ENCODE data around the gene TNNI3K. TPM values are rescaled to one million over a fixed set of nuclear protein-coding genes. Genes with fewer than 3 reads are reported as not detected.

TNNI3K gene
- total and polyA plus RNA-seq, 2 of the 8 experiments (the other 6 are each of a cell fraction or from before 2014, with no cell fraction given) = 0.41 to 0.48 TPM

- H4K5ac ChIP-seq (ENCODE audit: insufficient read length, low read depth, low read length) = no peak overlapping the region
- no peak overlapping the region for H2BK20ac ChIP-seq (ENCODE audit: low read length)
- H3K9me3 ChIP-seq (ENCODE audit: insufficient read depth in 2 of 2, low read depth in 1 of 2, low read length in 1 of 2) = no peaks in the 10 kb centered on the region
- H3K4ac ChIP-seq (replicated peaks; ENCODE audit: insufficient read length, low read depth, low read length) = no peak overlapping the region
- H4K20me1 ChIP-seq (replicated peaks in 1 of 2; ENCODE audit: control insufficient read depth in 1 of 2, insufficient read depth in 2 of 2, low read length in 2 of 2) = no peaks in the 10 kb centered on the region
- no peaks in the 10 kb centered on the region for H3K27me3 ChIP-seq (replicated peaks in 1 of 4; ENCODE audit: control insufficient read depth in 3 of 4, extremely low read depth in 1 of 4, insufficient read depth in 3 of 4, low read length in 3 of 4)
- no peak overlapping the region for H4K91ac ChIP-seq (replicated peaks; ENCODE audit: insufficient read length, low read length)
- H3K23me2 ChIP-seq (ENCODE audit: low read depth, low read length) = no peaks in the 10 kb centered on the region
- H3K27ac ChIP-seq (ENCODE audit: low read depth, low read length) = no peak overlapping the region
- H3K4me1 ChIP-seq (replicated peaks in 1 of 4; ENCODE audit: control insufficient read depth in 3 of 4, insufficient read depth in 4 of 4, low read length in 3 of 4) = peaks cover 0 to 8% (median 3%) of the 10 kb centered on the region in 4 experiments; a peak in 4 of 7 replicates
- H3K79me1 ChIP-seq (ENCODE audit: low read depth, low read length) = no peaks in the 10 kb centered on the region
- no peak overlapping the region for H2BK15ac ChIP-seq (ENCODE audit: low read length)
- H3K4me3 ChIP-seq (ENCODE audit: extremely low read depth in 1 of 4, insufficient read depth in 2 of 4, low read depth in 3 of 4, low read length in 4 of 4) = no peak overlapping the region
- H3K14ac ChIP-seq (ENCODE audit: insufficient read length) = no peak overlapping the region
- no peak overlapping the region for H2BK120ac ChIP-seq (replicated peaks; ENCODE audit: low read depth, low read length)
- no peak overlapping the region for H2AK5ac ChIP-seq (ENCODE audit: low read depth, low read length)
- no peak overlapping the region for H2BK12ac ChIP-seq (ENCODE audit: low read depth, low read length)
- CTCF ChIA-PET (ENCODE audit: partially characterized antibody) = interaction anchor here (0.6 kb wide), 1 partner anchor 1099 kb away, joined by 3 read pairs; no protein-coding TSS in a partner anchor
- 92% methylated on average over 6 of the region's 6 CpGs; no CpG with 5 or more reads in 1 of the 2 experiments for WGBS, 2 experiments (ENCODE audit: extremely low coverage in 1 of 2, insufficient coverage in 1 of 2, insufficient read length in 1 of 2, insufficient replicate concordance in 2 of 2, low coverage in 1 of 2, low lambda C conversion rate in 2 of 2, missing lambda C conversion rate in 1 of 2)
- no peak overlapping the region for H3K56ac ChIP-seq (replicated peaks; ENCODE audit: insufficient read length, low read depth, low read length)
- H4K8ac ChIP-seq (ENCODE audit: extremely low read depth, insufficient read depth, low read length) = no peak overlapping the region
- no peak for FAIRE-seq
- H2BK5ac ChIP-seq (ENCODE audit: low read depth, low read length) = no peak overlapping the region
- H3K79me2 ChIP-seq (ENCODE audit: control insufficient read depth in 1 of 2, insufficient read depth in 2 of 2, low read length in 2 of 2) = no peaks in the 10 kb centered on the region
- no peak overlapping the region for H3K4me2 ChIP-seq (ENCODE audit: insufficient read depth in 1 of 2, low read depth in 2 of 2, low read length in 2 of 2)
- H3K18ac ChIP-seq (ENCODE audit: extremely low read depth, low read length) = no peak overlapping the region
- no peak for DNase-seq (ENCODE audit: low read depth in 1 of 2, low spot score in 2 of 2)
- POLR2A ChIA-PET (ENCODE audit: partially characterized antibody) = no interaction called here
- H3K9ac ChIP-seq (replicated peaks in 1 of 4; ENCODE audit: extremely low read depth in 1 of 4, low read depth in 3 of 4, low read length in 3 of 4) = no peak overlapping the region
- H2AFZ ChIP-seq (ENCODE audit: low read length) = no peak overlapping the region
- H3K23ac ChIP-seq (ENCODE audit: insufficient read length) = no peak overlapping the region
- no peaks in the 10 kb centered on the region for H3K36me3 ChIP-seq (ENCODE audit: control insufficient read depth in 2 of 4, insufficient read depth in 4 of 4, low read length in 3 of 4)
- no peak for TF ChIP-seq BACH1 (IDR thresholded peaks at IDR 0.05; ENCODE audit: low read length)
- TF ChIP-seq SUZ12 (IDR thresholded peaks at IDR 0.05; ENCODE audit: low read length) = no peak
- TF ChIP-seq MAX (IDR thresholded peaks at IDR 0.05) = no peak
- TF ChIP-seq RXRA (IDR thresholded peaks at IDR 0.05; ENCODE audit: insufficient read depth, low read depth, low read length) = no peak
- no peak for TF ChIP-seq BCL11A (IDR thresholded peaks at IDR 0.05; ENCODE audit: low read depth in 2 of 2, low read length in 2 of 2)
- no peak for TF ChIP-seq EP300 (IDR thresholded peaks at IDR 0.05; ENCODE audit: borderline replicate concordance in 1 of 2, low read depth in 2 of 2, low read length in 2 of 2)
- no peak for TF ChIP-seq RNF2 (IDR thresholded peaks at IDR 0.05; ENCODE audit: borderline replicate concordance, low read depth, low read length, missing control alignments, poor library complexity, severe bottlenecking)
- TF ChIP-seq CTBP2 (IDR thresholded peaks at IDR 0.05; ENCODE audit: borderline replicate concordance, insufficient read depth, insufficient read length, low read length) = no peak
- no peak for TF ChIP-seq RBBP5 (IDR thresholded peaks at IDR 0.05; ENCODE audit: borderline replicate concordance, low read depth, low read length)
- no peak for TF ChIP-seq PHF8 (conservative IDR thresholded peaks at IDR 0.05; ENCODE audit: low read depth, low read length)
- no peak for TF ChIP-seq ATF3 (IDR thresholded peaks at IDR 0.05; ENCODE audit: insufficient read depth, low read depth, low read length)
- TF ChIP-seq SP1 (IDR thresholded peaks at IDR 0.05; ENCODE audit: low read depth, low read length) = no peak
Observed at GRCh38 chr1:74517599-74518051, 282.4 kb downstream of the TNNI3K start.

Measured in H1 (cell line).